Gastroesophageal sphincter (tissue), 4 donors: ENCODE measurements around the gene COL11A2. TPM values are rescaled to one million over a fixed set of nuclear protein-coding genes. Genes with fewer than 3 reads are reported as not detected.

ENCODE experiments used
- ATAC-seq: fragments of 150-250 bp; one replicate; pipeline ENCODE4 v1.9.1; 2016; ENCODE audit warnings: mild to moderate bottlenecking, moderate library complexity
- H3K27ac ChIP-seq, 4 donors: fragments of 200-600 bp; sonication (generic) in 3 of 4; 1 replicate in 3 of 4; 2 replicates in 1 of 4; pipeline ENCODE4 v1.5.1; 2016 to 2019
- H3K27me3 ChIP-seq: fragments of 200-600 bp; sonication (generic); one replicate; pipeline ENCODE4 v1.5.1; 2019
- H3K36me3 ChIP-seq, 2 donors: fragments of 200-600 bp; sonication (generic); one replicate each; pipeline ENCODE4 v1.5.1; 2019; ENCODE audit warnings: control low read depth in 1 of 2
- H3K4me1 ChIP-seq, 3 donors: fragments of 200-600 bp; sonication (generic); 1 replicate in 2 of 3; 2 replicates in 1 of 3; pipeline ENCODE4 v1.5.1; 2016 to 2019; ENCODE audit warnings: control low read depth in 2 of 3
- H3K4me3 ChIP-seq, 2 donors: fragments of 200-600 bp; sonication (generic); one replicate each; pipeline ENCODE4 v1.5.1; 2019; ENCODE audit warnings: mild to moderate bottlenecking in 1 of 2, moderate library complexity in 1 of 2
- H3K9me3 ChIP-seq, 3 donors: fragments of 200-600 bp; sonication (generic); one replicate each; pipeline ENCODE4 v1.5.1; 2017 to 2019; ENCODE audit warnings: control low read depth in 2 of 3
- CTCF ChIP-seq, 4 experiments: fragments of 200-600 bp in 2 of 4; fragments of 450-650 bp in 2 of 4; sonication (generic) in 1 of 4; IDR thresholded peaks; one replicate each; pipeline ENCODE4 v1.5.1; 2017 to 2019; ENCODE audit warnings: antibody characterized with exemption in 4 of 4, mild to moderate bottlenecking in 2 of 4, moderate library complexity in 2 of 4
- EP300 ChIP-seq: sonication (generic); formaldehyde crosslinking; IDR thresholded peaks from one replicate; pipeline ENCODE4 v1.6.1; 2017; ENCODE audit warnings: antibody characterized with exemption, mild to moderate bottlenecking
- POLR2A ChIP-seq, 2 donors: fragments of 450-650 bp; IDR thresholded peaks; one replicate each; pipeline ENCODE4 v1.6.1; 2017; ENCODE audit warnings: antibody characterized with exemption in 2 of 2, mild to moderate bottlenecking in 2 of 2, moderate library complexity in 1 of 2
- POLR2AphosphoS5 ChIP-seq: sonication (generic); formaldehyde crosslinking; IDR thresholded peaks from one replicate; pipeline ENCODE4 v1.6.1; 2017; ENCODE audit warnings: antibody characterized with exemption
- WGBS, 2 donors: methylation state at CpG; one replicate each; pipeline ENCODE4 v1.1.5; 2018; ENCODE audit warnings: low coverage in 1 of 2; 5-methylcytosine and 5-hydroxymethylcytosine counted together
- total RNA-seq, 4 donors: library from RNA; depleted of rRNA; stranded (reverse); fragments of >200 nt; gene quantifications; one replicate each; pipeline ENCODE4 v1.1.0, GENCODE V29; 2016

Gene COL11A2
- total RNA-seq, 4 donors from 2014 or later, result 0.35 to 1.4 (median 0.45) TPM

- no peak for ATAC-seq
- Histone ChIP-seq H3K27me3 (peaks cover 16% of the 10 kb centered on the region), H3K4me3 (no peak overlapping the region), H3K36me3 (no peaks in the 10 kb centered on the region), H3K4me1 (no peaks in the 10 kb centered on the region), H3K9me3 (no peaks in the 10 kb centered on the region), H3K27ac (no peak overlapping the region)
- WGBS, 2 donors, result 71 to 76% methylated on average over 4 to 5 of the region's 5 CpGs
- TF ChIP-seq EP300, result no peak
- TF ChIP-seq POLR2AphosphoS5, result no peak
- no peak for TF ChIP-seq POLR2A (IDR thresholded peaks at IDR 0.05)
- TF ChIP-seq CTCF (IDR thresholded peaks at IDR 0.05), result no peak
These were observed 9.1 kb downstream of the COL11A2 start for GRCh38 chr6:33183071-33183683.

GRCh38 chr6:33181141-33181540 is 11.1 kb downstream of the COL11A2 start:
- no peaks in the 10 kb centered on the region for H3K4me1 ChIP-seq
- no peak overlapping the region for H3K27ac ChIP-seq
- no peak for TF ChIP-seq EP300
- TF ChIP-seq CTCF (IDR thresholded peaks at IDR 0.05), result no peak
- TF ChIP-seq POLR2A (IDR thresholded peaks at IDR 0.05), result no peak
- TF ChIP-seq POLR2AphosphoS5, result no peak
- no peak overlapping the region for H3K4me3 ChIP-seq
- 88 to 92% methylated on average over 2 to 5 of the region's 7 CpGs for whole genome bisulfite sequencing, 2 donors
- ATAC-seq, result no peak
- peaks cover 11% of the 10 kb centered on the region for H3K27me3 ChIP-seq
- no peaks in the 10 kb centered on the region for H3K9me3 ChIP-seq
- no peaks in the 10 kb centered on the region for H3K36me3 ChIP-seq

GRCh38 chr6:33178755-33179475 is 13.4 kb downstream of the COL11A2 start:
- H3K9me3 ChIP-seq, result no peaks in the 10 kb centered on the region
- WGBS, 2 donors, result 100% methylated on average over 1 of the region's 10 CpGs; no CpG with 5 or more reads in 1 of the 2 donors
- no peaks in the 10 kb centered on the region for H3K36me3 ChIP-seq
- no peaks in the 10 kb centered on the region for H3K27me3 ChIP-seq
- H3K27ac ChIP-seq, result no peak overlapping the region
- H3K4me3 ChIP-seq, result no peak overlapping the region
- no peak for TF ChIP-seq CTCF (IDR thresholded peaks at IDR 0.05)
- TF ChIP-seq POLR2AphosphoS5, result no peak
- no peak for TF ChIP-seq EP300
- no peak for TF ChIP-seq POLR2A (IDR thresholded peaks at IDR 0.05)
- no peaks in the 10 kb centered on the region for H3K4me1 ChIP-seq
- no peak for ATAC-seq

GRCh38 chr6:33177552-33178446 is 14.5 kb downstream of the COL11A2 start:
- Histone ChIP-seq H3K4me3 (no peak overlapping the region), H3K27me3 (no peaks in the 10 kb centered on the region), H3K27ac (no peak overlapping the region), H3K4me1 (no peaks in the 10 kb centered on the region), H3K9me3 (no peaks in the 10 kb centered on the region), H3K36me3 (no peaks in the 10 kb centered on the region)
- no peak for ATAC-seq
- TF ChIP-seq POLR2A (IDR thresholded peaks at IDR 0.05) (no peak), POLR2AphosphoS5 (no peak), EP300 (no peak), CTCF (IDR thresholded peaks at IDR 0.05) (no peak)
- WGBS, 2 donors, result 70 to 100% methylated on average over 1 to 10 of the region's 19 CpGs
